Keratinocyte (primary cell): ENCODE results near the gene RHD. TPM values are rescaled to one million over a fixed set of nuclear protein-coding genes. Genes with fewer than 3 reads are reported as not detected.

Source experiments
- DNase-seq: peaks from one replicate; pipeline ENCODE4 v3.0.0-alpha.2; 2011; ENCODE audit warnings: low read depth, missing footprints, low spot score
- FAIRE-seq: peaks from 2 replicates; lab custom pipeline; 2011; peaks lifted over from hg19 to GRCh38; lab: Jason Lieb, UNC
- H2AFZ ChIP-seq: 2 replicates; pipeline ENCODE4 v1.6.0; 2012; ENCODE audit warnings: low read length, control low read depth, inconsistent platforms; ENCODE audit not compliant: control insufficient read depth
- H3K27ac ChIP-seq: 2 replicates; pipeline ENCODE4 v1.5.1; 2011; ENCODE audit warnings: low read length; ENCODE audit not compliant: control insufficient read depth, insufficient read depth
- H3K27me3 ChIP-seq: 3 replicates; pipeline ENCODE4 v1.6.0; 2011; ENCODE audit warnings: low read length; ENCODE audit not compliant: control insufficient read depth, insufficient read depth; ENCODE audit errors: extremely low read depth
- H3K36me3 ChIP-seq, 2 experiments: 2 replicates in 1 of 2; 3 replicates in 1 of 2; pipeline ENCODE4 v1.5.1; 2011; ENCODE audit warnings: low read length in 2 of 2, mild to moderate bottlenecking in 1 of 2; ENCODE audit not compliant: control insufficient read depth in 2 of 2, insufficient read depth in 2 of 2; ENCODE audit errors: extremely low read depth in 1 of 2
- H3K4me1 ChIP-seq: 3 replicates; pipeline ENCODE4 v1.5.1; 2011; ENCODE audit warnings: low read length; ENCODE audit not compliant: control insufficient read depth, insufficient read depth; ENCODE audit errors: extremely low read depth
- H3K4me2 ChIP-seq: 3 replicates; pipeline ENCODE4 v1.6.0; 2011; ENCODE audit warnings: low read depth, low read length; ENCODE audit not compliant: control insufficient read depth, insufficient read depth; ENCODE audit errors: extremely low read depth
- H3K4me3 ChIP-seq, 3 experiments: fragments of 200-600 bp in 1 of 3; sonication (generic) in 1 of 3; 2 replicates in 2 of 3; 3 replicates in 1 of 3; pipeline ENCODE4 v1.5.1; 2011 to 2016; ENCODE audit warnings: low read length in 3 of 3, mild to moderate bottlenecking in 3 of 3, control low read depth in 2 of 3, inconsistent platforms in 1 of 3, low read depth in 1 of 3, mixed read lengths in 1 of 3, mixed run types in 1 of 3, moderate library complexity in 1 of 3; ENCODE audit not compliant: control insufficient read depth in 2 of 3, insufficient read depth in 2 of 3; ENCODE audit errors: extremely low read depth in 1 of 3
- H3K79me2 ChIP-seq: 2 replicates; pipeline ENCODE4 v1.6.0; 2012; ENCODE audit warnings: low read length; ENCODE audit not compliant: control insufficient read depth, insufficient read depth
- H3K9ac ChIP-seq: 3 replicates; pipeline ENCODE4 v1.6.0; 2011; ENCODE audit warnings: low read length; ENCODE audit not compliant: control insufficient read depth, insufficient read depth; ENCODE audit errors: extremely low read depth
- H3K9me1 ChIP-seq: 3 replicates; pipeline ENCODE4 v1.6.0; 2011; ENCODE audit warnings: low read length; ENCODE audit not compliant: control insufficient read depth, insufficient read depth; ENCODE audit errors: extremely low read depth
- H3K9me3 ChIP-seq: 2 replicates; pipeline ENCODE4 v1.5.1; 2012; ENCODE audit warnings: low read depth, low read length; ENCODE audit not compliant: control insufficient read depth
- H4K20me1 ChIP-seq: 3 replicates; pipeline ENCODE4 v1.6.0; 2011; ENCODE audit warnings: low read length; ENCODE audit not compliant: control insufficient read depth, insufficient read depth; ENCODE audit errors: extremely low read depth
- EZH2 ChIP-seq: IDR thresholded peaks from one replicate; pipeline ENCODE4 v1.6.1; 2012; ENCODE audit warnings: inconsistent platforms, mild to moderate bottlenecking, low read length, moderate library complexity
- dilution Hi-C: fragments of 300-500 bp; cut with MboI; formaldehyde crosslinking; loops from one replicate; pipeline ENCODE4 v1.7.0; 2020; ENCODE audit warnings: low sequenced_read_pairs; ENCODE audit not compliant: extremely low pct_ligation_motif_present
- polyA plus RNA-seq, 5 experiments: library from polyadenylated mRNA; depleted of rRNA in 3 of 5; stranded (reverse) in 3 of 5; stranded (forward) in 1 of 5; unstranded in 1 of 5; fragments of >200 nt; gene quantifications; 1 replicate in 1 of 5; 2 replicates in 3 of 5; 3 replicates in 1 of 5; pipeline versions ENCODE4 v1.2.1 to v1.2.3, GENCODE V29; 2011 to 2012; ENCODE audit warnings: missing spikeins in 2 of 5, low read depth in 1 of 5, low replicate concordance in 1 of 5
- TF ChIP-seq, protein P1 (sequence below), 3 experiments: IDR thresholded peaks in 1 of 3; conservative IDR thresholded peaks in 1 of 3; optimal IDR thresholded peaks in 1 of 3; 2 replicates in 2 of 3; 3 replicates in 1 of 3; pipeline versions ENCODE3 to v1.5.1; 2011; ENCODE audit warnings: low read length in 3 of 3, mild to moderate bottlenecking in 3 of 3, moderate library complexity in 2 of 3, control low read depth in 1 of 3, inconsistent platforms in 1 of 3; ENCODE audit not compliant: insufficient read depth in 2 of 3; ENCODE audit errors: extremely low read depth in 1 of 3

RHD gene
- polyA plus RNA-seq, 1 donor (not counting 4 experiments of a cell fraction or from before 2014, with no cell fraction given), result not detected

DNA sequence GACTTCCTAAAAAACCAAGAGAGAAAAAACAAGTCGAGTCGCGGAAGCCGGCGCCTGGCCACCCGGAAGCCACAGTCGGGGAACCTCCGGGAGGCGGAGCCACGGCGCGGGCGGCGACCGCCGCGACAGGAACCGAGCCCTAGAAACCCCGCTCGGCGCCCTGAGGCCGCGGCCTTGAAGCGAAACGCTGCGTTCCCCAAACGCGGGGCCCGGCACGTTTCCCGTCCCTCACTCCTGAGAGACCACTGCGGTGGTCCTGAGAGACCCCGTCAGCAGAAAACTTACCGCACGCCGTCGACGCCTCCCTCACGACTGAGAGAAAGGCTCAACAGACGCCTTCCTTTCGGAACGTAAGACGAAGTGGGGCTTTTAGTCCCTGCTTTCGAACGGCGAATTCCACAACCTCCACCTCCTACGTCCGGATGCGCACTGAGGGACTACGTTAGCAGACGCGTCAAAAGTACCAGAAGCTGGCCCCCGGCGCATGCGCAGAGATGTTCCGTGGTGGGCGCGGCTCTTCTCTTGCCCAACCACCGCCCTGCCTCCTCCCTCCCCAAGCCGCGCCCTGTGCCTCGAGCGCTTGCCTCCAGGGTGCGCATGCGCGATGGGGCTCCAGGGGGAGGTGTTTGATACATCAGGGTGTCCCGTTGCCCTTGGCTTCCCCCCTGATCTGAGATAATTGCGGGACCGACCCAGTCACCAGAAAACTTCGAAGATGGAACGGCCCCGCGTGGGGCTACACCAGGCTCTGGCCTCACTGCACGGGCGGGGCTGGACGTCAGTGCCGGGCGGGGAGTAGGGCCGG is 25.1 kb upstream of the RHD start, which contains the start of gene RSRP1:
TSS of gene RSRP1 (minus strand) at position 431 of the 805 bp plus-strand sequence. CDS start 491 bp downstream, outside the sequence.
- Histone ChIP-seq H3K4me1 (peaks cover 14% of the 10 kb centered on the region), H3K4me2 (peak within 1 kb of the TSS; percentile 95), H3K27ac (peak within 1 kb of the TSS; percentile 93), H2AFZ (peak within 1 kb of the TSS; percentile 91), H4K20me1 (peaks cover 12% of the 10 kb centered on the region), H3K9me1 (no peaks in the 10 kb centered on the region), H3K4me3 (peak within 1 kb of the TSS; percentile 77 to 100 (median 97)), H3K9me3 (no peaks in the 10 kb centered on the region), H3K9ac (peak within 1 kb of the TSS; percentile 97), H3K36me3 (peaks cover 14 to 26% of the 10 kb centered on the region in 2 experiments), H3K79me2 (peaks cover 32% of the 10 kb centered on the region), H3K27me3 (no peaks in the 10 kb centered on the region)
- DNase-seq, result peak; percentile 95
- dilution Hi-C loops, result no loop called here
- TF ChIP-seq, protein P1, sequence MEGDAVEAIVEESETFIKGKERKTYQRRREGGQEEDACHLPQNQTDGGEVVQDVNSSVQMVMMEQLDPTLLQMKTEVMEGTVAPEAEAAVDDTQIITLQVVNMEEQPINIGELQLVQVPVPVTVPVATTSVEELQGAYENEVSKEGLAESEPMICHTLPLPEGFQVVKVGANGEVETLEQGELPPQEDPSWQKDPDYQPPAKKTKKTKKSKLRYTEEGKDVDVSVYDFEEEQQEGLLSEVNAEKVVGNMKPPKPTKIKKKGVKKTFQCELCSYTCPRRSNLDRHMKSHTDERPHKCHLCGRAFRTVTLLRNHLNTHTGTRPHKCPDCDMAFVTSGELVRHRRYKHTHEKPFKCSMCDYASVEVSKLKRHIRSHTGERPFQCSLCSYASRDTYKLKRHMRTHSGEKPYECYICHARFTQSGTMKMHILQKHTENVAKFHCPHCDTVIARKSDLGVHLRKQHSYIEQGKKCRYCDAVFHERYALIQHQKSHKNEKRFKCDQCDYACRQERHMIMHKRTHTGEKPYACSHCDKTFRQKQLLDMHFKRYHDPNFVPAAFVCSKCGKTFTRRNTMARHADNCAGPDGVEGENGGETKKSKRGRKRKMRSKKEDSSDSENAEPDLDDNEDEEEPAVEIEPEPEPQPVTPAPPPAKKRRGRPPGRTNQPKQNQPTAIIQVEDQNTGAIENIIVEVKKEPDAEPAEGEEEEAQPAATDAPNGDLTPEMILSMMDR (optimal IDR thresholded peaks at IDR 0.05 in 1 of 3, IDR thresholded peaks at IDR 0.05 in 1 of 3, conservative IDR thresholded peaks at IDR 0.05 in 1 of 3; ENCODE audit: extremely low read depth in 1 of 3, insufficient read depth in 2 of 3, low read length in 3 of 3), result no peak
- no peak for TF ChIP-seq EZH2
- no peak for FAIRE-seq

DNA sequence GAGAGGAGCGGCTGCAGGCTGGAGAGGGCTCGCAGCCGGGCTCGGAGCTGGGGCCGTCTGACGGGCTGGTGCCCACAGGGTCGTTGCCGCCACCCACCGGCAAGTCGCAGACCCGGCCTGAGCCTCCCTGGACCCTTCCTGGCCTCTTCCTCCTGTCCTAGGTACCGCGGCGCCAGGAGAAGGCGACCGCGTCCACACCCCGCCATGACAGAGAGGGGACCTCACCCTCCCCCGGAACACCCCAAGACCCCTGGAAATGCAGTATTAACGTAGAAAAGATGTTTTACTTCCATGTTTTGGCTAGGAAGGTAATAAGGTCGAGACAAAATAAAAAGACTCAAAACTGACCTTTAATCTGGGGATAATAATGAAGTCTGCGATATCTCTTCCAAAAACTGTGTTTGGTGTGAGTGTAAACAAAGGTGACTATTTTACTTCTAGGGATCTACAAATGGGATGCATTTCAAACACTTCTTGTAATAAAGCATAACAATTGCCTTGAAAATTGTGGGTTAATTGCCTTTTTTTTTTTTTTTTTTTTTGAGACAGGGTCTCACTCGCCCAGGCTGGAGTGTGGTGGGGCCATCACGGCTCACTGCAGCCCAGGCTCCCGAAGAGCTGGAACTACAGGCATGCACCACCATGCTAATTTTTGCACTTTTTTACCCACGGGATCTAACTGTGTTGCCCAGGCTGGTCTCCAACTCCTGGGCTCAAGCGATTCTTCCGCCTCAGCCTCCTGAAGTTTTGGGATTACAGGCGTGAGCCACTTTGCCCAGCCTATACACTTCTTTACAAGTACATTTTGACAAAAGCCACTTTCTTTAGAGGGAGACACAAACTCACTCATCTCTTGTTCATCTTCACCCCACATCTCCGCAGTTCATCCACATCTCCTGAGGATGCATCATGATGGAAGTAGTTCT is 24.2 kb upstream of the RHD start:
- DNase-seq (no peak), FAIRE-seq (no peak)
- dilution Hi-C loops, result no loop called here
- Histone ChIP-seq H4K20me1 (peaks cover 12% of the 10 kb centered on the region), H3K27ac (peak overlapping the region; percentile 93), H3K9me1 (no peaks in the 10 kb centered on the region), H3K27me3 (no peaks in the 10 kb centered on the region), H3K4me2 (peak overlapping the region; percentile 95), H3K9me3 (no peaks in the 10 kb centered on the region), H3K79me2 (peaks cover 32% of the 10 kb centered on the region), H3K4me1 (peaks cover 14% of the 10 kb centered on the region), H3K4me3 (peak overlapping the region; percentile 77 to 100 (median 97)), H3K9ac (peak overlapping the region; percentile 97), H3K36me3 (peaks cover 9 to 19% of the 10 kb centered on the region in 2 experiments), H2AFZ (peak overlapping the region; percentile 91)
- TF ChIP-seq EZH2, result no peak
- TF ChIP-seq, protein P1 (optimal IDR thresholded peaks at IDR 0.05 in 1 of 3, IDR thresholded peaks at IDR 0.05 in 1 of 3, conservative IDR thresholded peaks at IDR 0.05 in 1 of 3; ENCODE audit: extremely low read depth in 1 of 3, insufficient read depth in 2 of 3, low read length in 3 of 3), result no peak
